H1 (cell line): Measurements from ENCODE around the gene RHEB. TPM values are rescaled to one million over a fixed set of nuclear protein-coding genes. Genes with fewer than 3 reads are reported as not detected.
A peak's percentile ranks its signal among the peaks of the same experiment; 100 is the strongest.

ENCODE experiments used
- BACH1 ChIP-seq: IDR thresholded peaks from 2 replicates; pipeline ENCODE4 v1.6.1; 2012; ENCODE audit warnings: low read length, improper control_type of control experiment
- CEBPB ChIP-seq: IDR thresholded peaks from 2 replicates; pipeline ENCODE4 v1.6.1; 2012; ENCODE audit warnings: low read depth, low read length
- RXRA ChIP-seq: IDR thresholded peaks from 2 replicates; pipeline ENCODE4 v1.6.1; 2011; ENCODE audit warnings: low read depth, mild to moderate bottlenecking, low read length, moderate library complexity; ENCODE audit not compliant: insufficient read depth
- SIN3A ChIP-seq, 2 experiments: IDR thresholded peaks in 1 of 2; conservative IDR thresholded peaks in 1 of 2; 2 replicates each; pipeline ENCODE4 v1.6.1; 2011 to 2012; ENCODE audit warnings: low read length in 2 of 2, improper control_type of control experiment in 1 of 2, low read depth in 1 of 2, mild to moderate bottlenecking in 1 of 2
- polyA plus RNA-seq, 7 experiments: library from polyadenylated mRNA; depleted of rRNA in 3 of 7; stranded (reverse) in 5 of 7; unstranded in 2 of 7; fragments of >200 nt in 5 of 7; fragments of 200-250 nt in 2 of 7; gene quantifications; 1 replicate in 5 of 7; 2 replicates in 1 of 7; 4 replicates in 1 of 7; pipeline versions ENCODE4 v1.2.1 to v1.2.3, GENCODE V29; 2011 to 2013; ENCODE audit warnings: missing spikeins in 2 of 7, mixed read lengths in 2 of 7
- total RNA-seq: library from RNA; stranded (reverse); fragmentation: NEBNext Ultra II Directional; extraction: Animal tissue kit (Norgen Biotek cat#: 25700); gene quantifications from 2 replicates; pipeline ENCODE4 v1.2.1, GENCODE V29; 2021

The RHEB gene
- total and polyA plus RNA-seq, 2 of the 8 experiments (the other 6 are each of a cell fraction or from before 2014, with no cell fraction given): 60.8 to 132 TPM

DNA sequence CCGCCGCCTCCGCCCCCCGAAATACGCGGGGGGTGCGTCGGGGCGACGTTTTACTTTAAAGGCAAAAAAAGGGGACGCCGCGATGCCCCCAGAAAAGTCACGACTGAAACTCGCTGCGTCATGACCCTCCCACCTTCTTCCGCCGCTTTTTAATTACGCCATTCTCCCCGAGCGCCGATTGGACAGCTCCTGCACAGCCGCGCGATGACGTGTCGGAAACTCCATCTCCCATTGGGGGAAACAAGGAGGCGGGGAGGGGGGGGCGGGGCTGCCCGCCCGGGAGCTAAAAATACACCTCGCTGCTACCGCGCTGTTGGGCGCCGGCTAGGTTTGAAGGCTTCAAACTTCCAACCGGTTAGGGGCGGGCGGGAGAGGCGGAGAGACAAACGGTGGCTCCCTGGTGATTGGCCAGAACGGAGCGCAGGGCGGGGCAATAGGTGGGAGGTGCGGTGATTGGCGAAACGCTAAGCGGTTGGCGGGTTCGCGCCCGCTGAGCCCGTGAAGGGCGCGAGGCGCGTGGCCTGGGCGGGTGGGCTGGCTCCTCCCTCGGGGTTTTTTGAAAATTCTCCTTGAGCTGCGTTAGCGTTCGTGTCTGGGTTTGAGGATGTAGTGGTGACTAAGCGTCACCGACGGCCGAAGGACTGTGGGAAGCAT lies at the start of gene RHEB (continued):
- TF ChIP-seq SIN3A (conservative IDR thresholded peaks at IDR 0.05 in 1 of 2, IDR thresholded peaks at IDR 0.05 in 1 of 2; ENCODE audit: low read depth in 1 of 2, low read length in 2 of 2) (peak in 1 of 2 experiments; percentile 55; a peak in 1 of 4 replicates), RXRA (no peak), BACH1 (no peak), CEBPB (no peak)
